ENCODE results near the gene LYPD1.

LYPD1 gene

DNA sequence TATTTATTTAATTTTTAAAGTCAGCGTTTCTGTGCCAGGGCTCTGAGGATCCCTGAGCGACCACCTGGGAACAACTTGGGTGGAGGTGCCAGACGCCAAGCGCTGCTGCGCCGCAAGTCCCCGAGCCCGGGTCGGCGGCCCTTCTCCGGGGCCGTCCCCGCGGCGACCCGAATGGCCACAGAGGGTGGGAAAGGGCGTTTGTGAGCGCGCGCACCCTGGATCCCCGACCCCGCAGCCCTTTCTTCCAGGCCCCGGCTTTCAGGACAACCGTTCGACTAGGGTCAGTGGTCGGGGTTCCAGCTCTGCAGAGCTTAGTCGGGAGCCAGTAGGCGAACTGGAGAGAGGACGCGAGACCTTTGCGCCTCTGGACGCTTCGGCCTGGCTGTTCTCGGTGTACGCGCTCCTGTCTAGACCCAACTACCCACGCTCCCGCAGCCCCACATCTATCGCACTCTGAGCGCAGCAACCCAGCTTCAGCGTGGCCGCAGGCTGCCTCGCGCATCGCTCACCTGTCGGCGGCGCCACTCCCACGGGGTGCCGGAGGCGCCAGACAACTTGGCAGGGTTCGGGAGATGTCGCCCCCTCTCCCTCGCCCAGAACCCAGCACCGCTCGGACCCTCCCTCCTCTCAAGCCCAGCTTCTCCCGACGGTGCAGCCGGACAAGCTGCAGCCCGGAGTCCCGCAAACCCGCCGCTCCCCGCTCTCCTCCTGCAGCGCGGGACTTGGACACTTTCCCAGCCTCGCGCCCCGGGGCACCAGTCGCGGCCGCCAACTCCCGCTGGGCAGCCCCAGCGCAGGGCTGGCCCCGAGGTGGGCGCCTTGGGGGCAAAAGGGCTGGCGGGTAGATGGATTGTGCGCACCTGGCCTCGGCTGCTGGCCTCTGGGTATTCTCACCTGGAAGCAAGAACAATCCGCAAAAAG, 758 bp downstream of the LYPD1 start:
- no peak for TF ChIP-seq Cebpa-rat (IDR thresholded peaks at IDR 0.05)
- Histone ChIP-seq H3K36me3 (no peaks in the 10 kb centered on the region), H3K27me3 (peaks cover 54% of the 10 kb centered on the region), H3K4me2 (peak overlapping the region; percentile 97), H3K9me3 (peaks cover 11% of the 10 kb centered on the region; the same call in 1 of the 2 replicates), H3K27ac (no peak overlapping the region), H3K4me1 (peaks cover 22% of the 10 kb centered on the region), H4K20me1 (peaks cover 31% of the 10 kb centered on the region), H3K4me3 (peak overlapping the region; percentile 68), H3K9ac (no peak overlapping the region)

DNA sequence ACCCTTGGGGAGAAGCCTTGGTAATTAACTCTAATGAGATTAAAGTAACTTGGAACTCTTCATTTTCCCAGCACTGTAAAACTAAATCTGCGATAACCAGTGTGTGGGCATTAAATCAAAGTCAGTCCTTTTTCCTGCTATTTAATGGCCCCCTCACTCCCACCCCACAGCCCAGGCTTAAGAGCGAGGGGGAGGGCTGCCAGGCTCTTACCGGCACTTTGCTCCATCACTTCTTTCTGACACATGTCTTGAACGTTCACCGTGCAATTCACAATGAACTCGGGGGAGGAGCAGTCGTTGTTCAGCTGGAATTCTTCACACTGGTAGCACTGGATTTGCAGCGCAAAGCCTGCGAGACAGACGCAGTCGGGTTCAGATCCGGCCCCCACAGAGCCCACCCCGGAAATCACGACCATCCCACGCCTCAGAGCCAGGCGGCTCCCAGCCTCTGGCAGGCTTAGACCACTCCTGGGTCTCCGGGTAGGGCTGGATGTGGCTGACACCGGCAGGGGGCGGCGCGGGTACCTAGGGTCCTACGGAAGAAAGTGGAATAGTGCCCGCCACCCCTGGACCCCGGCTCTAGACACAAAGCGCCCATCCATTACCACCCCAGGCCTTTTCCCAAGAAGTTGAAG, 1.7 kb downstream of the LYPD1 start:
- peaks cover 11% of the 10 kb centered on the region; the same call in 1 of the 2 replicates for H3K9me3 ChIP-seq
- H3K36me3 ChIP-seq: no peaks in the 10 kb centered on the region
- H3K4me1 ChIP-seq: peaks cover 22% of the 10 kb centered on the region
- TF ChIP-seq Cebpa-rat (IDR thresholded peaks at IDR 0.05): no peak
- H3K27ac ChIP-seq: no peak overlapping the region
- H3K9ac ChIP-seq: no peak overlapping the region
- peaks cover 54% of the 10 kb centered on the region for H3K27me3 ChIP-seq
- H3K4me3 ChIP-seq: peak overlapping the region; percentile 68; the same call in 1 of the 2 replicates
- no peak overlapping the region; the same call in none of the 2 replicates for H3K4me2 ChIP-seq
- peaks cover 31% of the 10 kb centered on the region for H4K20me1 ChIP-seq

- Histone ChIP-seq H3K4me2 (no peak overlapping the region), H3K4me3 (no peak overlapping the region), H3K27ac (no peak overlapping the region), H3K4me1 (peaks cover 22% of the 10 kb centered on the region), H3K27me3 (peaks cover 54% of the 10 kb centered on the region), H4K20me1 (peaks cover 31% of the 10 kb centered on the region), H3K9me3 (peaks cover 11% of the 10 kb centered on the region; the same call in 1 of the 2 replicates), H3K9ac (no peak overlapping the region), H3K36me3 (no peaks in the 10 kb centered on the region)
- no peak for TF ChIP-seq Cebpa-rat (IDR thresholded peaks at IDR 0.05)
Measured at GRCh38 chr2:132667706-132668105, 2.3 kb downstream of the LYPD1 start.

- H3K4me1 ChIP-seq: peaks cover 17% of the 10 kb centered on the region
- H3K9me3 ChIP-seq: peaks cover 11% of the 10 kb centered on the region; the same call in 1 of the 2 replicates
- no peak overlapping the region for H3K27ac ChIP-seq
- no peak overlapping the region for H3K9ac ChIP-seq
- peaks cover 40% of the 10 kb centered on the region for H3K27me3 ChIP-seq
- no peak overlapping the region for H3K4me2 ChIP-seq
- H3K4me3 ChIP-seq: no peak overlapping the region
- no peaks in the 10 kb centered on the region for H3K36me3 ChIP-seq
- H4K20me1 ChIP-seq: peaks cover 25% of the 10 kb centered on the region
- TF ChIP-seq Cebpa-rat (IDR thresholded peaks at IDR 0.05): no peak
Measured at GRCh38 chr2:132665401-132666140, 4.4 kb downstream of the LYPD1 start.

DNA sequence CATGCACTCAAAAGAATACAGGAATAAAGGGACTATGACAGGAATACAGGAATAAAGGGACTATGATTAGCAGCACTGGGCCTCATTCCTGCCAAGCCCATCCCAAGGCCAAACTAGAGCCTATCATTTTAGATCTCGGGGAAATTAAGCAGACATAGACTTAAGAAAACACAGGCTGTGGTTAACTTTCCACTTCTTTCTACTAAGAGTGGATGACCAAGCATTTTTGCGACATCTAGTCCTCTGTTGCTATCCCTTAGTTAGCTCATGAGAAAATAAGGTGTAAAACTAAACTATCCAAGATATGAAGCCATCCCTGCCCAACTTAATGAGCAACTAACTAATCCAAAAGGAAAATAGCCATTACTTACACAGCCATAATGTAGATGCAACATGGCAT, 5.9 kb downstream of the LYPD1 start:
- no peak overlapping the region for H3K4me2 ChIP-seq
- TF ChIP-seq Cebpa-rat (IDR thresholded peaks at IDR 0.05): no peak
- peaks cover 10% of the 10 kb centered on the region for H4K20me1 ChIP-seq
- H3K27ac ChIP-seq: no peak overlapping the region
- H3K4me1 ChIP-seq: peaks cover 2% of the 10 kb centered on the region; the same call in 1 of the 2 replicates
- H3K4me3 ChIP-seq: no peak overlapping the region
- peaks cover 25% of the 10 kb centered on the region for H3K27me3 ChIP-seq
- H3K36me3 ChIP-seq: no peaks in the 10 kb centered on the region
- H3K9ac ChIP-seq: no peak overlapping the region
- peaks cover 1% of the 10 kb centered on the region; the same call in 1 of the 2 replicates for H3K9me3 ChIP-seq

- Histone ChIP-seq H3K4me1 (no peaks in the 10 kb centered on the region), H3K27ac (no peak overlapping the region), H3K36me3 (no peaks in the 10 kb centered on the region), H3K9ac (no peak overlapping the region), H4K20me1 (no peaks in the 10 kb centered on the region), H3K4me2 (no peak overlapping the region), H3K9me3 (no peaks in the 10 kb centered on the region), H3K27me3 (peaks cover 11% of the 10 kb centered on the region), H3K4me3 (no peak overlapping the region)
- TF ChIP-seq Cebpa-rat (IDR thresholded peaks at IDR 0.05): no peak
Measured at GRCh38 chr2:132662732-132663131, 7.3 kb downstream of the LYPD1 start.

GRCh38 chr2:132659331-132659730, 10.7 kb downstream of the LYPD1 start:
- Histone ChIP-seq H3K27me3 (no peaks in the 10 kb centered on the region), H3K4me1 (no peaks in the 10 kb centered on the region), H3K9me3 (no peaks in the 10 kb centered on the region), H4K20me1 (no peaks in the 10 kb centered on the region), H3K27ac (no peak overlapping the region), H3K4me3 (no peak overlapping the region), H3K9ac (no peak overlapping the region), H3K4me2 (no peak overlapping the region), H3K36me3 (no peaks in the 10 kb centered on the region)
- TF ChIP-seq Cebpa-rat (IDR thresholded peaks at IDR 0.05): no peak

DNA sequence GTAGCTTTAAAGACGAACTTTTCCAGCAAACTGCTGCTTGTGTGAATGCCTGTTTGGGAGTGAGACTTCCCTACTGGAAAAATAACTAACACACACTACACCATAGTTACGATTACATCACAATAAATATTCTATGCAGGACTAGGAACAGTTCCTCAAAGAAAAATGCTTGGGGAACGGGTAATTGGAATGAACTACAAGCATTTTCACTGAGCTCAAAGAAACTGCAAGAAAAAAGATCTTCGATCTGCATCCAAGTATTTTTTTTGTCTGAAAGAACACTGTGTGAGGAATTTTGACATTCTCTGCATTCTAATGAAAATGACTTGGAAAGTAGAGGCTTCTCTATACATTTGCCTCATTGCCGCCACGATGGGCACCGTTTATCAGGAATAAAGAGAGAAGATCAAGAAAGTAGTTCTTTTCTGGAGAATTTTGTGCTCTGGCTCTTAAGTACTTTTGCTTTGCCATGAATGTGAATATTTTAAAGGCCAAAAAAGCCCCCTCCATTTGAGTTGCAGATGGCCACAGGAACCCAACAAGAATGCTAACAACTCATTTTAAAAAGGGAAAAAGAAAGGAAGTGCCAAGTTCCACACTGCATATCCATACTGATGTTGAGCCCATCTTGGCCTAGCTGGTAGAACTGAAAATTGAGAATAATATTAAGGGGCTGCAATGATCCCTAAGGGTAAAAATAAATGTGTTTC, 13.6 kb downstream of the LYPD1 start:
- no peaks in the 10 kb centered on the region for H3K4me1 ChIP-seq
- no peak for TF ChIP-seq Cebpa-rat (IDR thresholded peaks at IDR 0.05)

DNA sequence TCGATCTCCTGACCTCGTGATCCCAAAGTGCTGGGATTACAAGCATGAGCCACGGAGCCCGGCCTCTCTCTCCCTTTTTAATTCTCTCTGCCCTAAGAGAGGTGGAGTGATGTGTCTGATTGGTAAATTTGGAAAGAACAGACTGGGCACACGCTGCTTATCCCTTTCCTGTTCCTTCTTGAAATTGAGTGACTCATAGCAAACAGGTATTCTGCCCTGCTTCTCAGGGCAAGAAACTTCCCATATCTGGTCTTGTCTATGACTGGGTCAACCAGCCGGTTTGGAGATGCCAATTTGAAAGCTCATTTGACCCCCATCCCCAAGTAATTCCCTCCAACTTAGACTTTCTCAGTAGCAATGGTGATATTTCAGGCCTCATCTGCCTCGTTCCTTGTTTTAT, 15.0 kb downstream of the LYPD1 start:
- no peak for TF ChIP-seq Cebpa-rat (IDR thresholded peaks at IDR 0.05)
- Histone ChIP-seq H3K9ac (no peak overlapping the region), H3K4me2 (no peak overlapping the region), H4K20me1 (no peaks in the 10 kb centered on the region), H3K27ac (no peak overlapping the region), H3K27me3 (no peaks in the 10 kb centered on the region), H3K9me3 (no peaks in the 10 kb centered on the region), H3K4me1 (no peaks in the 10 kb centered on the region), H3K4me3 (no peak overlapping the region), H3K36me3 (no peaks in the 10 kb centered on the region)

More for the DNA sequence above, 13.6 kb downstream of the LYPD1 start:
- Histone ChIP-seq H3K4me3 (no peak overlapping the region), H3K36me3 (no peaks in the 10 kb centered on the region), H4K20me1 (no peaks in the 10 kb centered on the region), H3K4me2 (no peak overlapping the region), H3K9me3 (no peaks in the 10 kb centered on the region), H3K27me3 (no peaks in the 10 kb centered on the region), H3K27ac (no peak overlapping the region), H3K9ac (no peak overlapping the region)

Data from BLaER1 (cell line).